Sigmoid colon (tissue), 4 donors: ENCODE measurements around the gene SDHAF3.

Source experiments
- CTCF ChIP-seq, 4 experiments: fragments of 450-650 bp in 3 of 4; fragments of 200-600 bp in 1 of 4; IDR thresholded peaks; one replicate each; pipeline ENCODE4 v1.5.1; 2016 to 2019; ENCODE audit warnings: antibody characterized with exemption in 4 of 4, mild to moderate bottlenecking in 3 of 4, moderate library complexity in 2 of 4
- EP300 ChIP-seq, 4 donors: sonication (generic); formaldehyde crosslinking; IDR thresholded peaks; one replicate each; pipeline ENCODE4 v1.6.1; 2017; ENCODE audit warnings: antibody characterized with exemption in 4 of 4
- POLR2A ChIP-seq, 2 donors: fragments of 450-650 bp; IDR thresholded peaks; one replicate each; pipeline ENCODE4 v1.6.1; 2016; ENCODE audit warnings: antibody characterized with exemption in 2 of 2, mild to moderate bottlenecking in 2 of 2, moderate library complexity in 2 of 2
- POLR2AphosphoS5 ChIP-seq, 4 donors: sonication (generic); formaldehyde crosslinking; IDR thresholded peaks; one replicate each; pipeline ENCODE4 v1.6.1; 2017; ENCODE audit warnings: antibody characterized with exemption in 4 of 4

GRCh38 chr7:97075928-97076327 lies 41.6 kb upstream of the SDHAF3 start:
- TF ChIP-seq POLR2A (IDR thresholded peaks at IDR 0.05) (no peak), CTCF (IDR thresholded peaks at IDR 0.05) (no peak), POLR2AphosphoS5 (IDR thresholded peaks at IDR 0.05) (no peak), EP300 (IDR thresholded peaks at IDR 0.05) (no peak)
